Endothelial cell of umbilical vein (primary cell): ENCODE measurements around the gene KANK2. TPM values are rescaled to one million over a fixed set of nuclear protein-coding genes. Genes with fewer than 3 reads are reported as not detected.

Experiments used
- BruUV-seq: library from RNA; stranded (reverse); fragments of 400-500 nt; replicated peaks from 2 replicates; lab custom pipeline; 2021; lab: Mats Ljungman, UMichigan
- CTCF ChIA-PET: fragments of 300-600, 350-600 bp; sonication (Branson Sonifier 250); formaldehyde crosslinking; loops from one replicate; lab custom pipeline; 2021; ENCODE audit warnings: antibody characterized with exemption, inconsistent platforms; lab: Charles Lee
- POLR2A ChIA-PET: fragments of 300-600, 350-600 bp; sonication (Branson Sonifier 250); formaldehyde crosslinking; loops from one replicate; lab custom pipeline; 2021; ENCODE audit warnings: antibody characterized with exemption, inconsistent platforms; lab: Charles Lee
- DNase-seq: peaks from one replicate; pipeline ENCODE4 v3.0.0-alpha.2; 2011; ENCODE audit warnings: low read depth, low spot score
- FAIRE-seq: peaks from 2 replicates; lab custom pipeline; 2011; peaks lifted over from hg19 to GRCh38; lab: Jason Lieb, UNC
- H2AFZ ChIP-seq: 2 replicates; pipeline ENCODE4 v1.6.0; 2012; ENCODE audit warnings: low read depth, low read length, control low read depth, inconsistent platforms
- H3K27ac ChIP-seq: 2 replicates; pipeline ENCODE4 v1.5.1; 2011; ENCODE audit warnings: low read depth, mild to moderate bottlenecking, control low read depth, low read length, moderate library complexity; ENCODE audit not compliant: insufficient read depth
- H3K27me3 ChIP-seq, 2 experiments: 2 replicates each; pipeline versions ENCODE4 v1.6.0 to v1.6.1; 2011; ENCODE audit warnings: low read length in 2 of 2, mixed read lengths in 1 of 2; ENCODE audit not compliant: control insufficient read depth in 2 of 2, insufficient read depth in 2 of 2
- H3K36me3 ChIP-seq, 2 experiments: 2 replicates in 1 of 2; 3 replicates in 1 of 2; pipeline ENCODE4 v1.5.1; 2011; ENCODE audit warnings: low read length in 2 of 2, mild to moderate bottlenecking in 1 of 2, moderate library complexity in 1 of 2; ENCODE audit not compliant: control insufficient read depth in 2 of 2, insufficient read depth in 2 of 2; ENCODE audit errors: extremely low read depth in 1 of 2
- H3K4me1 ChIP-seq: 3 replicates; pipeline ENCODE4 v1.5.1; 2011; ENCODE audit warnings: mild to moderate bottlenecking, low read length; ENCODE audit not compliant: control insufficient read depth, insufficient read depth; ENCODE audit errors: extremely low read depth
- H3K4me2 ChIP-seq: 2 replicates; pipeline ENCODE4 v1.6.1; 2011; ENCODE audit warnings: low read length, control low read depth, mixed read lengths; ENCODE audit not compliant: insufficient read depth
- H3K4me3 ChIP-seq, 3 experiments: fragments of 200-600 bp in 1 of 3; sonication (generic), shearing (Covaris generic) in 1 of 3; replicated peaks in 1 of 3; 2 replicates each; pipeline ENCODE4 v1.5.1; 2011 to 2016; ENCODE audit warnings: control low read depth in 3 of 3, low read length in 3 of 3, mild to moderate bottlenecking in 2 of 3, inconsistent platforms in 1 of 3, low read depth in 1 of 3, moderate library complexity in 1 of 3; ENCODE audit not compliant: insufficient read depth in 1 of 3
- H3K79me2 ChIP-seq: 2 replicates; pipeline ENCODE4 v1.6.0; 2012; ENCODE audit warnings: low read length, inconsistent platforms; ENCODE audit not compliant: control insufficient read depth, insufficient read depth
- H3K9ac ChIP-seq: replicated peaks from 2 replicates; pipeline ENCODE3; 2011; ENCODE audit warnings: low read length, control low read depth; ENCODE audit not compliant: insufficient read depth; ENCODE audit errors: extremely low read depth
- H3K9me1 ChIP-seq: replicated peaks from 3 replicates; pipeline ENCODE4 v1.6.0; 2011; ENCODE audit warnings: mild to moderate bottlenecking, low read length; ENCODE audit not compliant: control insufficient read depth, insufficient read depth; ENCODE audit errors: extremely low read depth
- H3K9me3 ChIP-seq: replicated peaks from 2 replicates; pipeline ENCODE4 v1.5.1; 2012; ENCODE audit warnings: low read length, inconsistent platforms; ENCODE audit not compliant: control insufficient read depth, insufficient read depth
- H4K20me1 ChIP-seq: replicated peaks from 2 replicates; pipeline ENCODE3; 2011; ENCODE audit warnings: mild to moderate bottlenecking, low read length; ENCODE audit not compliant: control insufficient read depth, insufficient read depth; ENCODE audit errors: extremely low read depth
- EZH2 ChIP-seq: IDR thresholded peaks from 2 replicates; pipeline ENCODE4 v1.6.1; 2012; ENCODE audit warnings: borderline replicate concordance, low read depth, mild to moderate bottlenecking, moderate library complexity, low read length, inconsistent platforms; ENCODE audit not compliant: severe bottlenecking
- FOS ChIP-seq: IDR thresholded peaks from 2 replicates; pipeline ENCODE4 v1.6.1; 2011; ENCODE audit warnings: mild to moderate bottlenecking, low read length, moderate library complexity, borderline replicate concordance; ENCODE audit not compliant: insufficient read depth
- GATA2 ChIP-seq: IDR thresholded peaks from 2 replicates; pipeline ENCODE4 v1.7.0; 2011; ENCODE audit warnings: low read depth, mild to moderate bottlenecking, moderate library complexity, mixed read lengths, low read length; ENCODE audit not compliant: insufficient read length, insufficient read depth
- JUN ChIP-seq: IDR thresholded peaks from 2 replicates; pipeline ENCODE4 v1.6.1; 2011; ENCODE audit warnings: borderline replicate concordance, low read depth; ENCODE audit not compliant: insufficient read length, insufficient read depth
- MYC ChIP-seq: IDR thresholded peaks from one replicate; pipeline ENCODE4 v1.6.1; 2011; ENCODE audit warnings: mild to moderate bottlenecking, low read depth, low read length
- POLR2A ChIP-seq: IDR thresholded peaks from 2 replicates; pipeline ENCODE4 v1.6.1; 2012; ENCODE audit warnings: low read depth, mild to moderate bottlenecking, control low read depth, low read length
- POLR2AphosphoS5 ChIP-seq: IDR thresholded peaks from 2 replicates; pipeline ENCODE4 v1.6.1; 2012; ENCODE audit warnings: low read depth, mild to moderate bottlenecking, control low read depth, low read length, moderate library complexity; ENCODE audit not compliant: insufficient read depth
- dilution Hi-C: fragments of 300-500 bp; cut with MboI; formaldehyde crosslinking; loops from one replicate; pipeline ENCODE4 v1.15.0; 2019; ENCODE audit warnings: low sequenced_read_pairs; ENCODE audit not compliant: extremely low pct_ligation_motif_present
- intact Hi-C: fragments of 100-400 bp; cut with micrococcal nuclease; formaldehyde crosslinking; loops from one replicate; pipeline ENCODE4 v1.10.0; 2022
- polyA plus RNA-seq, 4 experiments: library from polyadenylated mRNA; depleted of rRNA in 3 of 4; stranded (reverse) in 3 of 4; unstranded in 1 of 4; fragments of >200 nt; gene quantifications; 2 replicates each; pipeline versions ENCODE4 v1.2.1 to v1.2.3, GENCODE V29; 2011 to 2012; ENCODE audit warnings: missing spikeins in 1 of 4
- total RNA-seq: library from RNA; stranded (reverse); gene quantifications from 2 replicates; pipeline ENCODE4 v1.2.3, GENCODE V29; 2021
- TF ChIP-seq, protein P1 (sequence below): IDR thresholded peaks from 2 replicates; pipeline ENCODE4 v1.6.1; 2011; ENCODE audit not compliant: insufficient read depth, insufficient read length
- TF ChIP-seq, protein P2 (sequence below), 2 donors: IDR thresholded peaks; 1 replicate in 1 of 2; 2 replicates in 1 of 2; pipeline ENCODE4 v1.5.1; 2011; ENCODE audit warnings: low read length in 2 of 2, mild to moderate bottlenecking in 2 of 2, moderate library complexity in 2 of 2, control low read depth in 1 of 2, inconsistent platforms in 1 of 2, low read depth in 1 of 2; ENCODE audit not compliant: insufficient read depth in 1 of 2; ENCODE audit errors: extremely low read depth in 1 of 2

Gene KANK2
- total and polyA plus RNA-seq, 2 donors (not counting 3 experiments of a cell fraction or from before 2014, with no cell fraction given): 41.7 to 77.9 TPM

DNA sequence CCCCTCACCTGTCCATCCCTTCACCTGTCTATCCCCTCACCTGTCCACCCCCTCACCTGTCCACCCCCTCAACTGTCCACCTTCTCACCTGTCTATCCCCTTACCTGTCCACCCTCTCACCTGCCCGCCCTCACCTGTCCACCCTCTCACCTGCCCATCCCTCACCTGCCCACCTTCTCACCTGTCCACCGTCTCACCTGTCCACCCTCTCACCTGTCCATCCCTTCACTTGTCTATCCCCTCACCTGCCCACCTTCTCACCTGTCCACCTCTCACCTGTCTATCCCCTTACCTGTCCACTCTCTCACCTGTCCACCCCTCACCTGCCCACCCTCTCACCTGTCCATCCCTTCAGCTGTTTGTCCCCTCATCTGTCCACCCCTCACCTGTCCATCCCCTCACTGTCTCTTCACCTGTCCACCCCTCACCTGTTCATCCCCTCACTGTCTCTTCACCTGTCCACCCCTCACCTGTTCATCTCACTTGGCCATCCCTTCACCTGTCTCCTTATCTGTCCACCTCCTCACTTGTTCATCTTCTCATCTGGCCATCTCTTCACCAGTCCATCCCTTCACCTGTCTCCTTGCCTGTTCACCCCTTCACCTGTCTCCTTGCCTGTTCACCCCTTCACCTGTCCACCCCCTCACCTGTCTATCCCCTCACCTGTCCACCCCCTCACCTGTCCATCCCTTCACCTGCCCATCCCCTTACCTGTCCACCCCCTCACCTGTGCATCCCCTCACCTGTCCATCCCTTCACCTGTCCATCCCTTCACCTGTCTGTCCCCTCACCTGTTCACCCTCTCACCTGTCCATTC is 12.7 kb upstream of the KANK2 start:
- CTCF ChIA-PET: no interaction called here
- TF ChIP-seq MYC (no peak), EZH2 (no peak), FOS (no peak), POLR2AphosphoS5 (no peak), GATA2 (no peak), POLR2A (no peak), JUN (no peak)
- TF ChIP-seq, protein P1, sequence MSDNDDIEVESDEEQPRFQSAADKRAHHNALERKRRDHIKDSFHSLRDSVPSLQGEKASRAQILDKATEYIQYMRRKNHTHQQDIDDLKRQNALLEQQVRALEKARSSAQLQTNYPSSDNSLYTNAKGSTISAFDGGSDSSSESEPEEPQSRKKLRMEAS: no peak
- TF ChIP-seq, protein P2, sequence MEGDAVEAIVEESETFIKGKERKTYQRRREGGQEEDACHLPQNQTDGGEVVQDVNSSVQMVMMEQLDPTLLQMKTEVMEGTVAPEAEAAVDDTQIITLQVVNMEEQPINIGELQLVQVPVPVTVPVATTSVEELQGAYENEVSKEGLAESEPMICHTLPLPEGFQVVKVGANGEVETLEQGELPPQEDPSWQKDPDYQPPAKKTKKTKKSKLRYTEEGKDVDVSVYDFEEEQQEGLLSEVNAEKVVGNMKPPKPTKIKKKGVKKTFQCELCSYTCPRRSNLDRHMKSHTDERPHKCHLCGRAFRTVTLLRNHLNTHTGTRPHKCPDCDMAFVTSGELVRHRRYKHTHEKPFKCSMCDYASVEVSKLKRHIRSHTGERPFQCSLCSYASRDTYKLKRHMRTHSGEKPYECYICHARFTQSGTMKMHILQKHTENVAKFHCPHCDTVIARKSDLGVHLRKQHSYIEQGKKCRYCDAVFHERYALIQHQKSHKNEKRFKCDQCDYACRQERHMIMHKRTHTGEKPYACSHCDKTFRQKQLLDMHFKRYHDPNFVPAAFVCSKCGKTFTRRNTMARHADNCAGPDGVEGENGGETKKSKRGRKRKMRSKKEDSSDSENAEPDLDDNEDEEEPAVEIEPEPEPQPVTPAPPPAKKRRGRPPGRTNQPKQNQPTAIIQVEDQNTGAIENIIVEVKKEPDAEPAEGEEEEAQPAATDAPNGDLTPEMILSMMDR (IDR thresholded peaks at IDR 0.05; ENCODE audit: extremely low read depth in 1 of 2, insufficient read depth in 1 of 2, low read depth in 1 of 2, low read length in 2 of 2): no peak
- Histone ChIP-seq H3K4me3 (no peak overlapping the region), H3K27me3 (no peaks in the 10 kb centered on the region), H3K9ac (no peak overlapping the region), H2AFZ (no peak overlapping the region), H3K9me1 (no peaks in the 10 kb centered on the region), H3K4me1 (no peaks in the 10 kb centered on the region), H4K20me1 (no peaks in the 10 kb centered on the region), H3K9me3 (no peaks in the 10 kb centered on the region), H3K27ac (no peak overlapping the region), H3K4me2 (no peak overlapping the region), H3K36me3 (peaks cover 2 to 47% of the 10 kb centered on the region in 2 experiments), H3K79me2 (no peaks in the 10 kb centered on the region)
- dilution Hi-C loops: no loop called here
- no peak for FAIRE-seq
- DNase-seq: no peak
- intact Hi-C loops: no loop called here
- no TSS peak for BruUV-seq
- POLR2A ChIA-PET: no interaction called here
